ENCODE data around the gene OR5L2. TPM values are rescaled to one million over a fixed set of nuclear protein-coding genes. Genes with fewer than 3 reads are reported as not detected.
"Not testable (repeated sequence)": the region's sequence is repeated elsewhere in the genome, so short reads cannot be mapped to it uniquely, and the experiment has no call there.

Gene OR5L2
- not detected for total RNA-seq

- DNase-seq (ENCODE audit: low spot score), result no peak
Observed at GRCh38 chr11:55826919-55827318, at the start of gene OR5L2. Gene OR5L2 (plus strand): TSS chr11:55827219. CDS start chr11:55827219, 0 bp downstream.

GRCh38 chr11:55791606-55792005 lies 35.4 kb upstream of the OR5L2 start:
- no peak for DNase-seq (ENCODE audit: low spot score)

GRCh38 chr11:55793321-55793720 lies 33.7 kb upstream of the OR5L2 start:
- no peak for DNase-seq (ENCODE audit: low spot score)

GRCh38 chr11:55795256-55795655 lies 31.8 kb upstream of the OR5L2 start, which contains the start of gene OR5D14:
Gene OR5D14 (plus strand): TSS chr11:55795556. CDS start chr11:55795556, 0 bp downstream.
- DNase-seq (ENCODE audit: low spot score), result no peak

- DNase-seq (ENCODE audit: low spot score), result no peak
Observed at GRCh38 chr11:55806248-55806647, 20.8 kb upstream of the OR5L2 start.

- DNase-seq (ENCODE audit: low spot score), result no peak
Observed at GRCh38 chr11:55811067-55811466, 16.0 kb upstream of the OR5L2 start, which contains the start of gene OR5L1. Gene OR5L1 (plus strand): TSS chr11:55811367. CDS start chr11:55811467, 100 bp downstream.

- no peak for DNase-seq (ENCODE audit: low spot score)
Observed at GRCh38 chr11:55819330-55819729, 7.7 kb upstream of the OR5L2 start, which contains the start of gene OR5D18. Gene OR5D18 (plus strand): TSS chr11:55819630. CDS start chr11:55819630, 0 bp downstream.

GRCh38 chr11:55838452-55838851 lies 11.4 kb downstream of the OR5L2 start, which contains the start of gene OR5D16:
Gene OR5D16 (plus strand): TSS chr11:55838752. CDS start chr11:55838752, 0 bp downstream.
- no peak for DNase-seq (ENCODE audit: low spot score)

GRCh38 chr11:55847453-55847852 lies 20.4 kb downstream of the OR5L2 start:
- DNase-seq (ENCODE audit: low spot score), result no peak

- DNase-seq (ENCODE audit: low spot score), result no peak
Observed at GRCh38 chr11:55849037-55849436, 22.0 kb downstream of the OR5L2 start.

- no peak for DNase-seq (ENCODE audit: low spot score)
Observed at GRCh38 chr11:55852141-55852540, 25.1 kb downstream of the OR5L2 start.

- no peak for DNase-seq (ENCODE audit: low spot score)
Observed at GRCh38 chr11:55854704-55855103, 27.7 kb downstream of the OR5L2 start.

GRCh38 chr11:55867354-55867753 lies 40.3 kb downstream of the OR5L2 start:
- not testable (repeated sequence) for DNase-seq (ENCODE audit: low spot score)

GRCh38 chr11:55872731-55873130 lies 45.7 kb downstream of the OR5L2 start:
- DNase-seq (ENCODE audit: low spot score), result not testable (repeated sequence)

GRCh38 chr11:55873146-55873545 lies 46.1 kb downstream of the OR5L2 start:
- DNase-seq (ENCODE audit: low spot score), result not testable (repeated sequence)

Other genes with a start within 250 kb of the OR5L2 start
- gene OR4C11, start 219.6 kb upstream of the OR5L2 start, total RNA-seq, result not detected
- gene OR4P4, start 192.1 kb upstream of the OR5L2 start, total RNA-seq, result not detected
- not detected for gene OR4S2, start 178.9 kb upstream of the OR5L2 start, total RNA-seq
- not detected for gene OR4C6, start 165.0 kb upstream of the OR5L2 start, total RNA-seq
- gene OR5D13, start 53.8 kb upstream of the OR5L2 start, total RNA-seq, result not detected
- not detected for gene OR5D14, start 31.7 kb upstream of the OR5L2 start, total RNA-seq
- not detected for gene OR5L1, start 15.9 kb upstream of the OR5L2 start, total RNA-seq
- gene OR5D18, start 7.6 kb upstream of the OR5L2 start, total RNA-seq, result not detected
- not detected for gene OR5D16, start 11.5 kb downstream of the OR5L2 start, total RNA-seq
- not detected for gene TRIM51, start 56.1 kb downstream of the OR5L2 start, total RNA-seq
- gene OR5W2, start 87.4 kb downstream of the OR5L2 start, total RNA-seq, result not detected
- gene OR5I1, start 109.2 kb downstream of the OR5L2 start, total RNA-seq, result not detected
- gene OR10AG1, start 142.7 kb downstream of the OR5L2 start, total RNA-seq, result not detected
- gene OR5F1, start 167.4 kb downstream of the OR5L2 start, total RNA-seq, result not detected
- gene OR5AS1, start 200.4 kb downstream of the OR5L2 start, total RNA-seq, result not detected

Measured in ureter (tissue), 1 donor.